H1 (cell line): ENCODE measurements around the gene ATG4D. TPM values are rescaled to one million over a fixed set of nuclear protein-coding genes. Genes with fewer than 3 reads are reported as not detected.

Source experiments
- CTCF ChIA-PET: fragments of 300-600 bp; sonication (Branson Sonifier 250); formaldehyde crosslinking; loops from one replicate; lab custom pipeline; 2021; ENCODE audit not compliant: partially characterized antibody; lab: Charles Lee
- POLR2A ChIA-PET: fragments of 300-600 bp; sonication (Branson Sonifier 250); formaldehyde crosslinking; loops from one replicate; lab custom pipeline; 2021; ENCODE audit warnings: inconsistent platforms; ENCODE audit not compliant: partially characterized antibody; lab: Charles Lee
- DNase-seq, 2 experiments: peaks; one replicate each; pipeline versions ENCODE4 v3.0.0 to v3.0.0-alpha.2; 2010 to 2022; ENCODE audit warnings: low spot score in 2 of 2, low read depth in 1 of 2, mixed read lengths in 1 of 2
- FAIRE-seq: peaks from 2 replicates; lab custom pipeline; 2011; peaks lifted over from hg19 to GRCh38; lab: Jason Lieb, UNC
- H2AFZ ChIP-seq: 2 replicates; pipeline ENCODE4 v1.8.1; 2012; ENCODE audit warnings: low read length, inconsistent platforms
- H2AK5ac ChIP-seq: 2 replicates; pipeline ENCODE4 v1.6.1; 2013; ENCODE audit warnings: low read depth, low read length
- H2BK120ac ChIP-seq: replicated peaks from 2 replicates; pipeline ENCODE3; 2013; ENCODE audit warnings: low read depth, low read length, inconsistent platforms
- H2BK12ac ChIP-seq: 2 replicates; pipeline ENCODE4 v1.6.1; 2013; ENCODE audit warnings: low read depth, low read length
- H2BK15ac ChIP-seq: 2 replicates; pipeline ENCODE4 v1.6.1; 2013; ENCODE audit warnings: low read length
- H2BK20ac ChIP-seq: 2 replicates; pipeline ENCODE4 v1.6.1; 2013; ENCODE audit warnings: low read length
- H2BK5ac ChIP-seq: 2 replicates; pipeline ENCODE4 v1.6.1; 2013; ENCODE audit warnings: low read depth, low read length
- H3K14ac ChIP-seq: 2 replicates; pipeline ENCODE4 v1.6.1; 2013; ENCODE audit warnings: inconsistent platforms; ENCODE audit not compliant: insufficient read length
- H3K18ac ChIP-seq: 2 replicates; pipeline ENCODE4 v1.6.1; 2013; ENCODE audit warnings: low read length; ENCODE audit errors: extremely low read depth
- H3K23ac ChIP-seq: 2 replicates; pipeline ENCODE4 v1.6.1; 2013; ENCODE audit warnings: inconsistent platforms; ENCODE audit not compliant: insufficient read length
- H3K23me2 ChIP-seq: 2 replicates; pipeline ENCODE4 v1.6.1; 2013; ENCODE audit warnings: low read depth, low read length
- H3K27ac ChIP-seq: 2 replicates; pipeline ENCODE4 v1.6.1; 2011; ENCODE audit warnings: low read depth, low read length, inconsistent platforms
- H3K27me3 ChIP-seq, 4 experiments: replicated peaks in 1 of 4; 1 replicate in 1 of 4; 2 replicates in 3 of 4; pipeline versions ENCODE4 v1.6.1 to v1.8.1; 2011 to 2013; ENCODE audit warnings: low read length in 3 of 4, mild to moderate bottlenecking in 3 of 4, inconsistent platforms in 2 of 4, mixed read lengths in 2 of 4, moderate library complexity in 1 of 4; ENCODE audit not compliant: control insufficient read depth in 3 of 4, insufficient read depth in 3 of 4; ENCODE audit errors: extremely low read depth in 1 of 4
- H3K36me3 ChIP-seq, 4 experiments: 2 replicates each; pipeline versions ENCODE4 v1.6.1 to v1.8.1; 2011 to 2013; ENCODE audit warnings: mild to moderate bottlenecking in 4 of 4, low read length in 3 of 4, moderate library complexity in 2 of 4, control low read depth in 1 of 4, inconsistent platforms in 1 of 4; ENCODE audit not compliant: insufficient read depth in 4 of 4, control insufficient read depth in 2 of 4
- H3K4ac ChIP-seq: replicated peaks from 2 replicates; pipeline ENCODE3; 2013; ENCODE audit warnings: low read length, low read depth, mixed read lengths, inconsistent platforms; ENCODE audit not compliant: insufficient read length
- H3K4me1 ChIP-seq, 4 experiments: replicated peaks in 1 of 4; 1 replicate in 1 of 4; 2 replicates in 3 of 4; pipeline versions ENCODE4 v1.6.1 to v1.8.1; 2011 to 2013; ENCODE audit warnings: low read length in 3 of 4, inconsistent platforms in 2 of 4, mixed read lengths in 1 of 4; ENCODE audit not compliant: insufficient read depth in 4 of 4, control insufficient read depth in 3 of 4
- H3K4me2 ChIP-seq, 2 experiments: 2 replicates each; pipeline versions ENCODE4 v1.6.1 to v1.8.1; 2011 to 2013; ENCODE audit warnings: low read depth in 2 of 2, low read length in 2 of 2, control low read depth in 1 of 2, inconsistent platforms in 1 of 2, mild to moderate bottlenecking in 1 of 2; ENCODE audit not compliant: insufficient read depth in 1 of 2
- H3K4me3 ChIP-seq, 4 experiments: fragments of 200-600, 300-600 bp in 1 of 4; sonication (generic), shearing (Covaris generic), sonication (Bioruptor Twin) in 1 of 4; 2 replicates each; pipeline versions ENCODE4 v1.5.1 to v1.8.1; 2011 to 2016; ENCODE audit warnings: low read length in 4 of 4, low read depth in 3 of 4, control low read depth in 2 of 4, inconsistent platforms in 2 of 4, mild to moderate bottlenecking in 2 of 4, mixed read lengths in 1 of 4, moderate library complexity in 1 of 4; ENCODE audit not compliant: insufficient read depth in 2 of 4; ENCODE audit errors: extremely low read depth in 1 of 4
- H3K56ac ChIP-seq: replicated peaks from 2 replicates; pipeline ENCODE3; 2013; ENCODE audit warnings: low read depth, mild to moderate bottlenecking, mixed read lengths, low read length, inconsistent platforms; ENCODE audit not compliant: insufficient read length
- H3K79me1 ChIP-seq: 2 replicates; pipeline ENCODE4 v1.6.1; 2013; ENCODE audit warnings: low read depth, low read length, control low read depth
- H3K79me2 ChIP-seq, 2 experiments: 2 replicates each; pipeline versions ENCODE4 v1.6.1 to v1.8.1; 2012 to 2013; ENCODE audit warnings: low read length in 2 of 2, mild to moderate bottlenecking in 2 of 2, inconsistent platforms in 1 of 2; ENCODE audit not compliant: insufficient read depth in 2 of 2, control insufficient read depth in 1 of 2
- H3K9ac ChIP-seq, 4 experiments: replicated peaks in 1 of 4; 1 replicate in 1 of 4; 2 replicates in 3 of 4; pipeline versions ENCODE4 v1.6.1 to v1.8.1; 2011 to 2013; ENCODE audit warnings: low read depth in 3 of 4, low read length in 3 of 4, control low read depth in 2 of 4, mild to moderate bottlenecking in 2 of 4, moderate library complexity in 2 of 4, inconsistent platforms in 1 of 4; ENCODE audit errors: extremely low read depth in 1 of 4
- H3K9me3 ChIP-seq, 2 experiments: 2 replicates each; pipeline versions ENCODE4 v1.6.1 to v1.8.1; 2012 to 2013; ENCODE audit warnings: mild to moderate bottlenecking in 2 of 2, moderate library complexity in 2 of 2, control low read depth in 1 of 2, inconsistent platforms in 1 of 2, low read depth in 1 of 2, low read length in 1 of 2, mixed read lengths in 1 of 2; ENCODE audit not compliant: insufficient read depth in 2 of 2
- H4K20me1 ChIP-seq, 2 experiments: replicated peaks in 1 of 2; 2 replicates each; pipeline versions ENCODE3 to v1.8.1; 2011 to 2013; ENCODE audit warnings: inconsistent platforms in 2 of 2, low read length in 2 of 2, mild to moderate bottlenecking in 1 of 2; ENCODE audit not compliant: insufficient read depth in 2 of 2, control insufficient read depth in 1 of 2
- H4K5ac ChIP-seq: 2 replicates; pipeline ENCODE4 v1.6.1; 2013; ENCODE audit warnings: low read length, low read depth, mixed read lengths, inconsistent platforms; ENCODE audit not compliant: insufficient read length
- H4K8ac ChIP-seq: 2 replicates; pipeline ENCODE4 v1.8.0; 2013; ENCODE audit warnings: mild to moderate bottlenecking, moderate library complexity, low read length, inconsistent platforms; ENCODE audit not compliant: insufficient read depth; ENCODE audit errors: extremely low read depth
- H4K91ac ChIP-seq: replicated peaks from 2 replicates; pipeline ENCODE3; 2013; ENCODE audit warnings: low read length, mixed read lengths, inconsistent platforms; ENCODE audit not compliant: insufficient read length
- ATF2 ChIP-seq: IDR thresholded peaks from 2 replicates; pipeline ENCODE4 v1.6.1; 2012; ENCODE audit warnings: low read length, inconsistent platforms
- JUN ChIP-seq: IDR thresholded peaks from 2 replicates; pipeline ENCODE4 v1.6.1; 2011; ENCODE audit warnings: low read depth, mild to moderate bottlenecking, improper control_type of control experiment, low read length
- KDM5A ChIP-seq: fragments of 200-600 bp; IDR thresholded peaks from 2 replicates; pipeline ENCODE4 v1.7.1; 2012; ENCODE audit warnings: mild to moderate bottlenecking, low read length, inconsistent platforms, mixed read lengths
- SAP30 ChIP-seq: fragments of 300-600 bp; sonication (generic); IDR thresholded peaks from 2 replicates; pipeline ENCODE4 v1.7.1; 2012; ENCODE audit warnings: low read length, moderate library complexity, mild to moderate bottlenecking, inconsistent platforms; ENCODE audit not compliant: insufficient read depth, insufficient replicate concordance
- SRF ChIP-seq: IDR thresholded peaks from 2 replicates; pipeline ENCODE4 v1.6.1; 2011; ENCODE audit warnings: mild to moderate bottlenecking, low read depth, low read length, moderate library complexity
- WGBS, 2 experiments: shearing (Covaris generic) in 1 of 2; methylation state at CpG; one replicate each; pipeline versions ENCODE4 v1.1.6 to v1.1.7; 2013 to 2015; ENCODE audit warnings: low lambda C conversion rate in 2 of 2, mixed read lengths in 2 of 2, inconsistent platforms in 1 of 2, low coverage in 1 of 2, missing lambda C conversion rate in 1 of 2; ENCODE audit not compliant: insufficient replicate concordance in 2 of 2, insufficient coverage in 1 of 2, insufficient read length in 1 of 2; ENCODE audit errors: extremely low coverage in 1 of 2, missing lambda C conversion rate in 1 of 2; 5-methylcytosine and 5-hydroxymethylcytosine counted together
- polyA plus RNA-seq, 7 experiments: library from polyadenylated mRNA; depleted of rRNA in 3 of 7; stranded (reverse) in 5 of 7; unstranded in 2 of 7; fragments of >200 nt in 5 of 7; fragments of 200-250 nt in 2 of 7; gene quantifications; 1 replicate in 5 of 7; 2 replicates in 1 of 7; 4 replicates in 1 of 7; pipeline versions ENCODE4 v1.2.1 to v1.2.3, GENCODE V29; 2011 to 2013; ENCODE audit warnings: missing spikeins in 2 of 7, mixed read lengths in 2 of 7
- total RNA-seq: library from RNA; stranded (reverse); fragmentation: NEBNext Ultra II Directional; extraction: Animal tissue kit (Norgen Biotek cat#: 25700); gene quantifications from 2 replicates; pipeline ENCODE4 v1.2.1, GENCODE V29; 2021
- TF ChIP-seq, protein P1 (sequence below): IDR thresholded peaks from 2 replicates; pipeline ENCODE4 v1.6.1; 2011; ENCODE audit warnings: low read length, improper control_type of control experiment
- TF ChIP-seq, protein P2 (sequence below), 3 experiments: IDR thresholded peaks; 1 replicate in 2 of 3; 2 replicates in 1 of 3; pipeline versions ENCODE4 v1.5.1 to v1.6.1; 2011; ENCODE audit warnings: low read length in 3 of 3, mild to moderate bottlenecking in 3 of 3, inconsistent platforms in 2 of 3, low read depth in 1 of 3, moderate library complexity in 1 of 3; ENCODE audit not compliant: insufficient read depth in 1 of 3; ENCODE audit errors: control extremely low read depth in 1 of 3

ATG4D gene
- total and polyA plus RNA-seq, 2 of the 8 experiments (the other 6 are each of a cell fraction or from before 2014, with no cell fraction given): 39.6 to 43.7 TPM

DNA sequence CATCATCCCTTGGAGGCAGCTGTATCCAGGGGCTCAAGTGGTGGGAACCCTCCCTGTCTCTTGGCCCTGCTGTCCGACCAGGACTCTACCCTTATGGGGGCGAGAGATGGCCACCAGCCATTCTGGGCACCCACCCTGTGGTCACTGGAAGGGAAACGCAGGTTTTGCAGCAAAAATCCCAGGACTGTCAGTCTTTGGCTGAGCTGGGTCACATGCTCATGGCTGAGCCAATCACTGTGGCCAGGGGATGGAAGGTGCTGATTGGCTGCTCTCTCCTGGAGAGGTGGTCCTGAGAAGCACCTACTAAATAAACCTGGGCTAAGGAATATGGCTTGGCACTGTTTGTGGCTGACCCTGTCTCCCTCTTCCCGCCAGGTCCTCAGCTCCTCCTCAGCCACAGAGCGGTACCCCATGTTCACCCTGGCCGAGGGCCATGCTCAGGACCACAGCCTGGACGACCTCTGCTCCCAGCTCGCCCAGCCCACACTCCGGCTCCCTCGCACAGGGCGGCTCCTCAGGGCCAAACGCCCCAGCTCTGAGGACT, 8.9 kb downstream of the ATG4D start:
- H3K27ac ChIP-seq: no peak overlapping the region
- no peak overlapping the region for H2AFZ ChIP-seq
- CTCF ChIA-PET: interaction anchor here (0.8 to 4.5 kb wide), 17 partner anchors 9 to 412 kb away, joined by 3 to 25 read pairs (median 4); partner anchors contain the start of gene ATG4D
- no peaks in the 10 kb centered on the region for H3K27me3 ChIP-seq
- no peaks in the 10 kb centered on the region for H3K9me3 ChIP-seq
- no peak overlapping the region for H3K9ac ChIP-seq
- POLR2A ChIA-PET: interaction anchor here (0.7 to 5.0 kb wide), 20 partner anchors 9 to 149 kb away, joined by 3 to 41 read pairs (median 4); partner anchors contain the start of genes QTRT1, S1PR5 and SLC44A2
- no peak overlapping the region for H2BK20ac ChIP-seq
- no peak overlapping the region for H3K56ac ChIP-seq
- no peaks in the 10 kb centered on the region for H3K79me2 ChIP-seq
- 87% methylated on average over 12 of the region's 12 CpGs; no CpG with 5 or more reads in 1 of the 2 experiments for whole genome bisulfite sequencing, 2 experiments
- H3K36me3 ChIP-seq: peaks cover 12 to 62% (median 43%) of the 10 kb centered on the region in 4 experiments; a peak in 7 of 8 replicates
- no peak overlapping the region for H2BK15ac ChIP-seq
- H3K79me1 ChIP-seq: 0 out of 2 replicates have a peak, but pooled peaks cover 3% of the 10 kb centered on the region
- no peaks in the 10 kb centered on the region for H3K4me1 ChIP-seq
- H3K4me2 ChIP-seq: no peak overlapping the region
- peaks cover 6 to 20% of the 10 kb centered on the region in 2 experiments for H4K20me1 ChIP-seq
- no peak overlapping the region for H3K23ac ChIP-seq
- no peak overlapping the region for H4K5ac ChIP-seq
- peak; percentile 44 to 85 for DNase-seq
- no peak overlapping the region for H3K18ac ChIP-seq
- no peak overlapping the region for H3K14ac ChIP-seq
- no peaks in the 10 kb centered on the region for H3K23me2 ChIP-seq
- no peak overlapping the region for H3K4me3 ChIP-seq
- no peak overlapping the region for H2BK12ac ChIP-seq
- no peak overlapping the region for H2BK120ac ChIP-seq
- no peak overlapping the region for H4K91ac ChIP-seq
- no peak overlapping the region for H3K4ac ChIP-seq
- FAIRE-seq: peak; percentile 95
- H2AK5ac ChIP-seq: no peak overlapping the region
- H2BK5ac ChIP-seq: no peak overlapping the region
- H4K8ac ChIP-seq: no peak overlapping the region
- TF ChIP-seq KDM5A (no peak), JUN (no peak), SRF (no peak), ATF2 (no peak), SAP30 (no peak)
- TF ChIP-seq, protein P1, sequence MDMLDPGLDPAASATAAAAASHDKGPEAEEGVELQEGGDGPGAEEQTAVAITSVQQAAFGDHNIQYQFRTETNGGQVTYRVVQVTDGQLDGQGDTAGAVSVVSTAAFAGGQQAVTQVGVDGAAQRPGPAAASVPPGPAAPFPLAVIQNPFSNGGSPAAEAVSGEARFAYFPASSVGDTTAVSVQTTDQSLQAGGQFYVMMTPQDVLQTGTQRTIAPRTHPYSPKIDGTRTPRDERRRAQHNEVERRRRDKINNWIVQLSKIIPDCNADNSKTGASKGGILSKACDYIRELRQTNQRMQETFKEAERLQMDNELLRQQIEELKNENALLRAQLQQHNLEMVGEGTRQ: peak; percentile 88
- TF ChIP-seq, protein P2, sequence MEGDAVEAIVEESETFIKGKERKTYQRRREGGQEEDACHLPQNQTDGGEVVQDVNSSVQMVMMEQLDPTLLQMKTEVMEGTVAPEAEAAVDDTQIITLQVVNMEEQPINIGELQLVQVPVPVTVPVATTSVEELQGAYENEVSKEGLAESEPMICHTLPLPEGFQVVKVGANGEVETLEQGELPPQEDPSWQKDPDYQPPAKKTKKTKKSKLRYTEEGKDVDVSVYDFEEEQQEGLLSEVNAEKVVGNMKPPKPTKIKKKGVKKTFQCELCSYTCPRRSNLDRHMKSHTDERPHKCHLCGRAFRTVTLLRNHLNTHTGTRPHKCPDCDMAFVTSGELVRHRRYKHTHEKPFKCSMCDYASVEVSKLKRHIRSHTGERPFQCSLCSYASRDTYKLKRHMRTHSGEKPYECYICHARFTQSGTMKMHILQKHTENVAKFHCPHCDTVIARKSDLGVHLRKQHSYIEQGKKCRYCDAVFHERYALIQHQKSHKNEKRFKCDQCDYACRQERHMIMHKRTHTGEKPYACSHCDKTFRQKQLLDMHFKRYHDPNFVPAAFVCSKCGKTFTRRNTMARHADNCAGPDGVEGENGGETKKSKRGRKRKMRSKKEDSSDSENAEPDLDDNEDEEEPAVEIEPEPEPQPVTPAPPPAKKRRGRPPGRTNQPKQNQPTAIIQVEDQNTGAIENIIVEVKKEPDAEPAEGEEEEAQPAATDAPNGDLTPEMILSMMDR (IDR thresholded peaks at IDR 0.05; ENCODE audit: control extremely low read depth in 1 of 3, insufficient read depth in 1 of 3, low read depth in 1 of 3, low read length in 3 of 3): no peak
